HL-60 (cell line): Measurements from ENCODE around the gene CENPP.

ENCODE experiments used
- DNase-seq, 2 experiments: peaks; one replicate each; pipeline ENCODE4 v3.0.0-alpha.2; 2010 to 2020; ENCODE audit warnings: low read depth in 1 of 2, low spot score in 1 of 2
- H3K27ac ChIP-seq: fragments of 250-450 bp; sonication (Bioruptor Pico); replicated peaks from 2 replicates; pipeline ENCODE4 v1.5.1; 2020; ENCODE audit warnings: mild to moderate bottlenecking, moderate library complexity
- H3K27me3 ChIP-seq: fragments of 250-450 bp; sonication (Bioruptor Pico); 2 replicates; pipeline ENCODE4 v1.5.1; 2021; ENCODE audit warnings: mild to moderate bottlenecking, moderate library complexity; ENCODE audit not compliant: insufficient read depth, poor library complexity, severe bottlenecking
- H3K4me3 ChIP-seq: replicated peaks from 2 replicates; pipeline ENCODE4 v1.5.1; 2011; ENCODE audit warnings: mild to moderate bottlenecking, control low read depth, low read length; ENCODE audit not compliant: insufficient read depth
- GABPA ChIP-seq: IDR thresholded peaks from 2 replicates; pipeline ENCODE4 v1.6.1; 2012; ENCODE audit warnings: low read depth
- POLR2AphosphoS5 ChIP-seq: IDR thresholded peaks from 2 replicates; pipeline ENCODE4 v1.6.1; 2012; ENCODE audit warnings: low read depth
- SPI1 ChIP-seq: IDR thresholded peaks from 2 replicates; pipeline ENCODE4 v1.6.1; 2012; ENCODE audit warnings: low read depth, mild to moderate bottlenecking, borderline replicate concordance
- TF ChIP-seq, protein P1 (sequence below): IDR thresholded peaks from one replicate; pipeline ENCODE4 v1.5.1; 2011; ENCODE audit warnings: low read length, control low read depth, inconsistent platforms; ENCODE audit not compliant: insufficient read depth
- TF ChIP-seq, protein P2 (sequence below): IDR thresholded peaks from 2 replicates; pipeline ENCODE4 v1.6.1; 2012; ENCODE audit warnings: low read depth; ENCODE audit not compliant: insufficient replicate concordance

Gene CENPP

DNA sequence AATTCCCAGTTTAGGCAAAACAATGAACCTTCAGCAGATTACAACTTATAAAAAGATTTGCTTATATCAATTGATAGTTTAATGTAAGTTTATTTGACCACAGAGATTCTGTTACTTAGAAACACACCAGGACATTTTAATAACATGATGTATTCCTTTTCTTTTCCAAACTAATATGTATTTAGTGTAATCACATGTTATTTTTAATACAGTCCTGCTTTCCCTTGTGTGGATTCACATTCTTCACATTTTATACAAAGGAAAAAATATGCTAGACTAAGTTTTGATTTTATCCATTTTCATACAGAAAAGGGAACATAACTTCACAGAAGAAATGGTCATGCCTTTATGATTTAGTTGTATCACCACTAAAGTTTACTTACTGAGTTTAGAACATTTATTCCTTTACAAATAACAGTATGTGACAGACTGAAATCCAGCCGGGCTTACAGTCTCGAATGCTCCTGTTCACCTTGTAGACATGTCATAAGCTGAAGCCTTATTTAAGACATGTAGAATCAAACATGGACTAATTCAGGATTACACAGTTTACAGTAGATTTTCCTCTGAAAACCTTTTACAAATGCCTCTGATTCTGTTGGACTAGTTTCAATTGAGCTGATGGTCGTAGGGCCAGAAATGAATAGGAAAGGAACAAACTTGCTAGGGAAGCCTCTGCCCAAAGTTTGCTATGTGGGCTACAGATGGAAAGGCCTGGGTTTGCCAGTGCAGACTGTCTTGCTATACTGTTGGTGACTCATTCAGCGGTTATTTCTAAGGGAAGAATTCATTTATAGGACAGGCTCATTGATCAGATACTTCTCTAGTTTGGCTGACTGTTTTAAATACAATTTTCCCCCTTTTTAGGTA lies 163.2 kb downstream of the CENPP start:
- DNase-seq, result no peak
- Histone ChIP-seq H3K27ac (no peak overlapping the region), H3K27me3 (no peaks in the 10 kb centered on the region), H3K4me3 (no peak overlapping the region)
- no peak for TF ChIP-seq GABPA
- TF ChIP-seq POLR2AphosphoS5, result no peak
- no peak for TF ChIP-seq SPI1
- TF ChIP-seq, protein P1, sequence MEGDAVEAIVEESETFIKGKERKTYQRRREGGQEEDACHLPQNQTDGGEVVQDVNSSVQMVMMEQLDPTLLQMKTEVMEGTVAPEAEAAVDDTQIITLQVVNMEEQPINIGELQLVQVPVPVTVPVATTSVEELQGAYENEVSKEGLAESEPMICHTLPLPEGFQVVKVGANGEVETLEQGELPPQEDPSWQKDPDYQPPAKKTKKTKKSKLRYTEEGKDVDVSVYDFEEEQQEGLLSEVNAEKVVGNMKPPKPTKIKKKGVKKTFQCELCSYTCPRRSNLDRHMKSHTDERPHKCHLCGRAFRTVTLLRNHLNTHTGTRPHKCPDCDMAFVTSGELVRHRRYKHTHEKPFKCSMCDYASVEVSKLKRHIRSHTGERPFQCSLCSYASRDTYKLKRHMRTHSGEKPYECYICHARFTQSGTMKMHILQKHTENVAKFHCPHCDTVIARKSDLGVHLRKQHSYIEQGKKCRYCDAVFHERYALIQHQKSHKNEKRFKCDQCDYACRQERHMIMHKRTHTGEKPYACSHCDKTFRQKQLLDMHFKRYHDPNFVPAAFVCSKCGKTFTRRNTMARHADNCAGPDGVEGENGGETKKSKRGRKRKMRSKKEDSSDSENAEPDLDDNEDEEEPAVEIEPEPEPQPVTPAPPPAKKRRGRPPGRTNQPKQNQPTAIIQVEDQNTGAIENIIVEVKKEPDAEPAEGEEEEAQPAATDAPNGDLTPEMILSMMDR, result no peak
- TF ChIP-seq, protein P2, sequence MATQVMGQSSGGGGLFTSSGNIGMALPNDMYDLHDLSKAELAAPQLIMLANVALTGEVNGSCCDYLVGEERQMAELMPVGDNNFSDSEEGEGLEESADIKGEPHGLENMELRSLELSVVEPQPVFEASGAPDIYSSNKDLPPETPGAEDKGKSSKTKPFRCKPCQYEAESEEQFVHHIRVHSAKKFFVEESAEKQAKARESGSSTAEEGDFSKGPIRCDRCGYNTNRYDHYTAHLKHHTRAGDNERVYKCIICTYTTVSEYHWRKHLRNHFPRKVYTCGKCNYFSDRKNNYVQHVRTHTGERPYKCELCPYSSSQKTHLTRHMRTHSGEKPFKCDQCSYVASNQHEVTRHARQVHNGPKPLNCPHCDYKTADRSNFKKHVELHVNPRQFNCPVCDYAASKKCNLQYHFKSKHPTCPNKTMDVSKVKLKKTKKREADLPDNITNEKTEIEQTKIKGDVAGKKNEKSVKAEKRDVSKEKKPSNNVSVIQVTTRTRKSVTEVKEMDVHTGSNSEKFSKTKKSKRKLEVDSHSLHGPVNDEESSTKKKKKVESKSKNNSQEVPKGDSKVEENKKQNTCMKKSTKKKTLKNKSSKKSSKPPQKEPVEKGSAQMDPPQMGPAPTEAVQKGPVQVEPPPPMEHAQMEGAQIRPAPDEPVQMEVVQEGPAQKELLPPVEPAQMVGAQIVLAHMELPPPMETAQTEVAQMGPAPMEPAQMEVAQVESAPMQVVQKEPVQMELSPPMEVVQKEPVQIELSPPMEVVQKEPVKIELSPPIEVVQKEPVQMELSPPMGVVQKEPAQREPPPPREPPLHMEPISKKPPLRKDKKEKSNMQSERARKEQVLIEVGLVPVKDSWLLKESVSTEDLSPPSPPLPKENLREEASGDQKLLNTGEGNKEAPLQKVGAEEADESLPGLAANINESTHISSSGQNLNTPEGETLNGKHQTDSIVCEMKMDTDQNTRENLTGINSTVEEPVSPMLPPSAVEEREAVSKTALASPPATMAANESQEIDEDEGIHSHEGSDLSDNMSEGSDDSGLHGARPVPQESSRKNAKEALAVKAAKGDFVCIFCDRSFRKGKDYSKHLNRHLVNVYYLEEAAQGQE, result no peak

DNA sequence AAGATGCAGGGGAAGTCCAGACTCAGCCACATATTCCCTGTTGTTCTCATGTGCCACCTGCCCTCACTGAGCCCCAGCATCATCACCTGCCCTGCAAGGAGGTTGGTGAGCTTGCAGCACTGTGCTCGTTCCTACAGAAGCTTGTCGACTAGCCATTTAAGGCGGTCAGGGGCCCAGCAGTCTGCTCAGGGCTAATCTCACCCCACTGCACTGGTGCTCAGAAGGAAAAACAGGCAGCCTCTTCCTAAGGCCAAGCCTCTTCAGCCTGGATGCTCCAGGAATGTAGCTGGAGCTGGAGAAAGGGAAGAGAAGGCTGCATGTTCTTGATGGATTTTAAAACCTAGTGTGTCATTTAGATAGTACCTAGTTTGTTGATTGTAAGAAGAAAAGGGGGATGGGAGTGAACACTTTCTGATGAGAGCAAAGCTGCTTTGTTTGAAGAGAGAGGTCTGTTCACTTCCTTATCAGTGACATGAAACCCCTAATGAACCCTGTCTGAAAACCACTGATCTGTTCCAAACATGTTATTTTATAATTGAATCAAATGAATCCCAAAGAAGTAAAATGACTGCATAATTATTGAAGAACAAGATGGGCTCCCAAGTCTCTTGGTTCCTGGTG lies 167.1 kb downstream of the CENPP start:
- DNase-seq, result no peak
- H3K4me3 ChIP-seq, result no peak overlapping the region
- TF ChIP-seq, protein P1, result no peak
- TF ChIP-seq SPI1 (no peak), GABPA (no peak), POLR2AphosphoS5 (no peak)
- TF ChIP-seq, protein P2, result no peak
- no peaks in the 10 kb centered on the region for H3K27me3 ChIP-seq
- H3K27ac ChIP-seq, result no peak overlapping the region

DNA sequence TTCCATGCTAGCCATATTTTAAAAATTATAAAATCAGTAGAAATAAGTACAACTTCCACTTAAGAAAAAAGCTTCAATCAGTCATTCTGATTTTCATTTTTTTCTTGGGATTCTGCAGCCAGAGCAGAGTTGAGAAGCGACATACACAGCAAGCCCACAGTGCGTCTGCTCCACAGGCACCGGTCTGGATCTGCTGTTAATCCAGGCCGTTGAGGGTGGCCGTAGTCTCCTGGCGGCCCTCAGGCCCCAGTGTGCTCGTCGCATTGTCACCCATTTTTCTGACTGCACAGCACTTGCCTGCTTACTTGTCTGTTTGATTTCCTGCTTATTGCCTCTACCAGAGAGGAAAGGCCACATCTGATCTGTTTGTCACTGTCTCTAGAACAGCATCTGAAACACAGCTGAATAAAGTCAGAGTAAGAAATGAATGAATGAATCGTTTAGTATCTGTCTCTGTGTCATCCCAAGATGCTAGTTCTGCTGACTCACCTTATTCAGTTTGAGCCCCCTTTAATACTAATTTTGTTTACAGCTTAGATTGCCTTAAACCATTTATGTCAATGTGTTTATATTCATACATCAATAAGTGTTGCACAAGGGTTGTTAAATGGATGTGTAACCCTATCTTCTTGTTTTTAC lies 168.1 kb downstream of the CENPP start:
- TF ChIP-seq, protein P1, result no peak
- TF ChIP-seq, protein P2, result no peak
- TF ChIP-seq GABPA, result no peak
- TF ChIP-seq SPI1, result no peak
- no peak for TF ChIP-seq POLR2AphosphoS5
- Histone ChIP-seq H3K27me3 (no peaks in the 10 kb centered on the region), H3K27ac (no peak overlapping the region), H3K4me3 (no peak overlapping the region)
- DNase-seq, result no peak
